Measurements from ENCODE around the gene ZNF526. TPM values are rescaled to one million over a fixed set of nuclear protein-coding genes. Genes with fewer than 3 reads are reported as not detected.

Gene ZNF526
- total and polyA plus RNA-seq, 9 of the 15 experiments (the other 6 are each of a cell fraction or from before 2014, with no cell fraction given): 1.3 to 17.9 (median 6.2) TPM

GRCh38 chr19:42254850-42255765, 35.0 kb downstream of the ZNF526 start, which contains the start of gene ERF (continued):
- TF ChIP-seq TSHZ1 (CRISPR knock-in tag; IDR thresholded peaks at IDR 0.05) (no peak), RUNX1 (IDR thresholded peaks at IDR 0.05; ENCODE audit: low read depth) (no peak), TEAD4 (IDR thresholded peaks at IDR 0.05; ENCODE audit: low read length) (no peak), TEAD4 (CRISPR knock-in tag; IDR thresholded peaks at IDR 0.05; ENCODE audit: borderline replicate concordance) (no peak), ATF1 (CRISPR knock-in tag; IDR thresholded peaks at IDR 0.05) (peak; percentile 55; the same call in 1 of the 2 replicates), ATF1 (tag; IDR thresholded peaks at IDR 0.05) (peak; percentile 78), POLR3G (IDR thresholded peaks at IDR 0.05; ENCODE audit: extremely low read depth, insufficient read length, insufficient replicate concordance) (no peak), ZNF589 (CRISPR knock-in tag; IDR thresholded peaks at IDR 0.05; ENCODE audit: low read depth) (no peak), ZBTB17 (CRISPR knock-in tag; IDR thresholded peaks at IDR 0.05) (no peak), CCAR2 (IDR thresholded peaks at IDR 0.05; ENCODE audit: low read depth, low read length) (no peak), SMAD3 (CRISPR knock-in tag; conservative IDR thresholded peaks at IDR 0.05) (no peak), CC2D1A (IDR thresholded peaks at IDR 0.05) (no peak), GTF2A2 (tag; IDR thresholded peaks at IDR 0.05) (no peak), ZNF124 (CRISPR knock-in tag; IDR thresholded peaks at IDR 0.05) (no peak), NR1H2 (CRISPR knock-in tag; IDR thresholded peaks at IDR 0.05) (no peak), SPI1 (IDR thresholded peaks at IDR 0.05; ENCODE audit: borderline replicate concordance, low read depth, low read length) (no peak), MXI1 (IDR thresholded peaks at IDR 0.05; ENCODE audit: low read depth, low read length) (peak; percentile 89), ZNF146 (CRISPR knock-in tag; IDR thresholded peaks at IDR 0.05; ENCODE audit: unreplicated experiment) (no peak), FOXA1 (IDR thresholded peaks at IDR 0.05; ENCODE audit: borderline replicate concordance) (no peak), E2F6 (IDR thresholded peaks at IDR 0.05; ENCODE audit: borderline replicate concordance in 1 of 2, extremely low read depth in 1 of 2, insufficient read depth in 1 of 2, insufficient read length in 1 of 2, low read depth in 1 of 2, low read length in 1 of 2, poor library complexity in 1 of 2, severe bottlenecking in 1 of 2) (peak; percentile 10 to 57), CHD4 (IDR thresholded peaks at IDR 0.05; ENCODE audit: insufficient read depth, insufficient replicate concordance, low read depth, low read length, poor library complexity, severe bottlenecking) (no peak), ZNF707 (CRISPR knock-in tag; conservative IDR thresholded peaks at IDR 0.05) (no peak), ZBTB43 (CRISPR knock-in tag; IDR thresholded peaks at IDR 0.05) (no peak)

Measured in K562 (cell line).